Muscle layer of duodenum (tissue), 2 donors: ENCODE data around the gene ADI1.
"Not testable (repeated sequence)": the region's sequence is repeated elsewhere in the genome, so short reads cannot be mapped to it uniquely, and the experiment has no call there.

ENCODE experiments used
- H3K27ac ChIP-seq: one replicate; pipeline ENCODE4 v1.7.0; 2013; ENCODE audit warnings: mild to moderate bottlenecking, low read length
- H3K27me3 ChIP-seq: one replicate; pipeline ENCODE4 v1.7.0; 2013; ENCODE audit warnings: low read depth, mild to moderate bottlenecking, control low read depth, low read length
- H3K36me3 ChIP-seq, 2 donors: one replicate each; pipeline ENCODE4 v1.7.0; 2013; ENCODE audit warnings: low read length in 2 of 2, control low read depth in 1 of 2, mild to moderate bottlenecking in 1 of 2; ENCODE audit not compliant: insufficient read depth in 2 of 2, control insufficient read depth in 1 of 2
- H3K4me1 ChIP-seq, 2 donors: one replicate each; pipeline ENCODE4 v1.7.0; 2013; ENCODE audit warnings: low read length in 2 of 2, mild to moderate bottlenecking in 2 of 2, control low read depth in 1 of 2, moderate library complexity in 1 of 2; ENCODE audit not compliant: insufficient read depth in 2 of 2, control insufficient read depth in 1 of 2
- H3K4me3 ChIP-seq, 2 donors: one replicate each; pipeline ENCODE4 v1.7.0; 2013; ENCODE audit warnings: low read length in 2 of 2, low read depth in 1 of 2, mild to moderate bottlenecking in 1 of 2
- H3K9me3 ChIP-seq, 2 donors: one replicate each; pipeline ENCODE4 v1.7.0; 2013; ENCODE audit warnings: low read length in 2 of 2, control low read depth in 1 of 2, mild to moderate bottlenecking in 1 of 2; ENCODE audit not compliant: control insufficient read depth in 1 of 2
- donor health status: healthy.

ADI1 gene

GRCh38 chr2:3526871-3527270 lies 7.5 kb upstream of the ADI1 start:
- Histone ChIP-seq H3K27ac (no peak overlapping the region), H3K4me3 (no peak overlapping the region), H3K9me3 (no peaks in the 10 kb centered on the region), H3K27me3 (no peaks in the 10 kb centered on the region), H3K4me1 (peaks cover 15 to 20% of the 10 kb centered on the region in 2 donors), H3K36me3 (peaks cover 0 to 2% of the 10 kb centered on the region in 2 donors)

GRCh38 chr2:3523551-3524041 lies 4.3 kb upstream of the ADI1 start:
- H3K4me3 ChIP-seq, result peak overlapping the region; percentile 18 to 25
- H3K27ac ChIP-seq, result peak overlapping the region; percentile 77
- no peaks in the 10 kb centered on the region for H3K27me3 ChIP-seq
- H3K4me1 ChIP-seq, result peaks cover 24 to 38% of the 10 kb centered on the region in 2 donors
- no peaks in the 10 kb centered on the region for H3K9me3 ChIP-seq
- H3K36me3 ChIP-seq, result peaks cover 0 to under 1% of the 10 kb centered on the region in 2 donors

GRCh38 chr2:3522961-3523421 lies 3.7 kb upstream of the ADI1 start:
- H3K36me3 ChIP-seq, result peaks cover 0 to 5% of the 10 kb centered on the region in 2 donors
- no peaks in the 10 kb centered on the region for H3K27me3 ChIP-seq
- peak overlapping the region; percentile 77 for H3K27ac ChIP-seq
- H3K4me3 ChIP-seq, result peak overlapping the region; percentile 18 to 25
- no peaks in the 10 kb centered on the region for H3K9me3 ChIP-seq
- H3K4me1 ChIP-seq, result peaks cover 24 to 42% of the 10 kb centered on the region in 2 donors

- H3K4me1 ChIP-seq, result peaks cover 24 to 46% of the 10 kb centered on the region in 2 donors
- no peaks in the 10 kb centered on the region for H3K9me3 ChIP-seq
- no peaks in the 10 kb centered on the region for H3K27me3 ChIP-seq
- H3K27ac ChIP-seq, result no peak overlapping the region
- peak overlapping the region in 1 of 2 donors; percentile 88 for H3K4me3 ChIP-seq
- peaks cover 0 to 5% of the 10 kb centered on the region in 2 donors for H3K36me3 ChIP-seq
Observed at GRCh38 chr2:3520591-3520990, 1.3 kb upstream of the ADI1 start.

GRCh38 chr2:3518496-3519254 lies 656 bp downstream of the ADI1 start:
- H3K36me3 ChIP-seq, result peaks cover 0 to 6% of the 10 kb centered on the region in 2 donors
- no peaks in the 10 kb centered on the region for H3K9me3 ChIP-seq
- peaks cover 14 to 31% of the 10 kb centered on the region in 2 donors for H3K4me1 ChIP-seq

GRCh38 chr2:3517948-3518495 lies 1.3 kb downstream of the ADI1 start:
- no peaks in the 10 kb centered on the region for H3K9me3 ChIP-seq
- peaks cover 9 to 31% of the 10 kb centered on the region in 2 donors for H3K4me1 ChIP-seq
- H3K36me3 ChIP-seq, result peaks cover 0 to 13% of the 10 kb centered on the region in 2 donors
- H3K27me3 ChIP-seq, result no peaks in the 10 kb centered on the region
- peak overlapping the region; percentile 88 to 91 for H3K4me3 ChIP-seq
- peak overlapping the region; percentile 72 for H3K27ac ChIP-seq

More at GRCh38 chr2:3518496-3519254, 656 bp downstream of the ADI1 start:
- Histone ChIP-seq H3K4me3 (peak overlapping the region; percentile 88 to 91), H3K27me3 (no peaks in the 10 kb centered on the region), H3K27ac (peak overlapping the region; percentile 72)

- Histone ChIP-seq H3K4me1 (peaks cover 9 to 26% of the 10 kb centered on the region in 2 donors), H3K27me3 (no peaks in the 10 kb centered on the region), H3K4me3 (no peak overlapping the region), H3K36me3 (peaks cover 9 to 25% of the 10 kb centered on the region in 2 donors), H3K9me3 (no peaks in the 10 kb centered on the region), H3K27ac (no peak overlapping the region)
Observed at GRCh38 chr2:3516831-3517230, 2.5 kb downstream of the ADI1 start.

GRCh38 chr2:3515438-3515837 lies 3.9 kb downstream of the ADI1 start:
- H3K36me3 ChIP-seq, result peaks cover 19 to 38% of the 10 kb centered on the region in 2 donors
- H3K4me1 ChIP-seq, result peaks cover 8 to 16% of the 10 kb centered on the region in 2 donors
- H3K4me3 ChIP-seq, result not testable (repeated sequence)

GRCh38 chr2:3513026-3513810 lies 6.1 kb downstream of the ADI1 start:
- Histone ChIP-seq H3K27me3 (no peaks in the 10 kb centered on the region), H3K36me3 (peaks cover 19 to 39% of the 10 kb centered on the region in 2 donors), H3K27ac (no peak overlapping the region), H3K9me3 (no peaks in the 10 kb centered on the region), H3K4me3 (no peak overlapping the region), H3K4me1 (peaks cover 0 to 6% of the 10 kb centered on the region in 2 donors)

More at GRCh38 chr2:3515438-3515837, 3.9 kb downstream of the ADI1 start:
- not testable (repeated sequence) for H3K27ac ChIP-seq, H3K9me3 ChIP-seq, H3K27me3 ChIP-seq

GRCh38 chr2:3512086-3512485 lies 7.2 kb downstream of the ADI1 start:
- H3K4me1 ChIP-seq, result no peaks in the 10 kb centered on the region
- no peak overlapping the region for H3K4me3 ChIP-seq
- no peaks in the 10 kb centered on the region for H3K9me3 ChIP-seq
- no peak overlapping the region for H3K27ac ChIP-seq
- H3K36me3 ChIP-seq, result peaks cover 19 to 39% of the 10 kb centered on the region in 2 donors
- no peaks in the 10 kb centered on the region for H3K27me3 ChIP-seq

GRCh38 chr2:3505771-3506170 lies 13.6 kb downstream of the ADI1 start:
- H3K27me3 ChIP-seq, result no peaks in the 10 kb centered on the region
- no peaks in the 10 kb centered on the region for H3K4me1 ChIP-seq
- H3K4me3 ChIP-seq, result no peak overlapping the region
- no peaks in the 10 kb centered on the region for H3K9me3 ChIP-seq
- peaks cover 23 to 26% of the 10 kb centered on the region in 2 donors for H3K36me3 ChIP-seq
- no peak overlapping the region for H3K27ac ChIP-seq
